GM12865 (cell line): ENCODE measurements around the gene GAD2.

ENCODE experiments used
- DNase-seq: peaks from one replicate; pipeline ENCODE4 v3.0.0; 2010; ENCODE audit warnings: low read depth
- H3K4me3 ChIP-seq: 2 replicates; pipeline ENCODE4 v1.5.1; 2011; ENCODE audit warnings: mild to moderate bottlenecking, low read depth, low read length, control low read depth
- TF ChIP-seq, protein P1 (sequence below): IDR thresholded peaks from 2 replicates; pipeline ENCODE4 v1.5.1; 2011; ENCODE audit warnings: low read length, control low read depth, low read depth, inconsistent platforms; ENCODE audit not compliant: insufficient read depth; ENCODE audit errors: missing control alignments

The GAD2 gene

DNA sequence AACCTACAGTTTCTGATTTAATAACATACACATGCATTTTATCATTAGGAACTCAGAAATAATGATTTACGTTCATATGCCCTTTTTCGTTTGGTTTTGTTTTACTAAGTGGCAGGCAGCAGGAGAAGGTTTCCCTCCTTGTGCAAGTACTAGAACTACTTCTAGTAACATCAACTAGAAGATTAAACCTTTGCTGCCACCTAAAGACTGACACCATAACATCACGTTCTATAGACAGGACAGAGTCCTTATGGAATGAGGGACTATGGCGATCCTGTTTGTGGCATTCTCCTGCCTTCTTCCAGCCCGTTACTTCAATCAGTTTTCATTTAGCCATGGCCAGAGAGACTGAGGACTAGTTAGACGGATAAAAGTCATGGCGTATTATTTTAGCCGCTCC, 53.2 kb downstream of the GAD2 start:
- H3K4me3 ChIP-seq: no peak overlapping the region
- DNase-seq: peak; percentile 27
- TF ChIP-seq, protein P1, sequence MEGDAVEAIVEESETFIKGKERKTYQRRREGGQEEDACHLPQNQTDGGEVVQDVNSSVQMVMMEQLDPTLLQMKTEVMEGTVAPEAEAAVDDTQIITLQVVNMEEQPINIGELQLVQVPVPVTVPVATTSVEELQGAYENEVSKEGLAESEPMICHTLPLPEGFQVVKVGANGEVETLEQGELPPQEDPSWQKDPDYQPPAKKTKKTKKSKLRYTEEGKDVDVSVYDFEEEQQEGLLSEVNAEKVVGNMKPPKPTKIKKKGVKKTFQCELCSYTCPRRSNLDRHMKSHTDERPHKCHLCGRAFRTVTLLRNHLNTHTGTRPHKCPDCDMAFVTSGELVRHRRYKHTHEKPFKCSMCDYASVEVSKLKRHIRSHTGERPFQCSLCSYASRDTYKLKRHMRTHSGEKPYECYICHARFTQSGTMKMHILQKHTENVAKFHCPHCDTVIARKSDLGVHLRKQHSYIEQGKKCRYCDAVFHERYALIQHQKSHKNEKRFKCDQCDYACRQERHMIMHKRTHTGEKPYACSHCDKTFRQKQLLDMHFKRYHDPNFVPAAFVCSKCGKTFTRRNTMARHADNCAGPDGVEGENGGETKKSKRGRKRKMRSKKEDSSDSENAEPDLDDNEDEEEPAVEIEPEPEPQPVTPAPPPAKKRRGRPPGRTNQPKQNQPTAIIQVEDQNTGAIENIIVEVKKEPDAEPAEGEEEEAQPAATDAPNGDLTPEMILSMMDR: peak; percentile 20

DNA sequence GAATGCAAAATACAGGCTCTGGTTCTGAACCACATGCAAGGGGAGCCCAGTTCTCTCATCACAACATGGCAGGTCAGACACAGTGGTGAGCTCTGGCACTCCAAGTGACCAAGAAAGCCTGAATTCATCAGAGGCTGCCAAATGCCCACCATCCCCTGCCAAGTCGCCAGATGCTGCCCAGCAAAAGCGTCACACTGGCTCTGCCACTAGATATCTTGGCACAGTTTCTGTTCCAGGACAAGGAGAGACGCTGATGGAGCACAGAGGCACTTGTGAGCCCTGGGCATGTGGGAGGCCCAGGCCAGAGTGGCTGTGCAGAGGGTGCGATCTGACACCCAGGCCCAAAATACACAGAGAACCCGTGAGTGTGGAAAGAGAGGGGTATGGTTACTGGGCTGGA, 57.8 kb downstream of the GAD2 start:
- DNase-seq: no peak
- H3K4me3 ChIP-seq: no peak overlapping the region
- TF ChIP-seq, protein P1: no peak

DNA sequence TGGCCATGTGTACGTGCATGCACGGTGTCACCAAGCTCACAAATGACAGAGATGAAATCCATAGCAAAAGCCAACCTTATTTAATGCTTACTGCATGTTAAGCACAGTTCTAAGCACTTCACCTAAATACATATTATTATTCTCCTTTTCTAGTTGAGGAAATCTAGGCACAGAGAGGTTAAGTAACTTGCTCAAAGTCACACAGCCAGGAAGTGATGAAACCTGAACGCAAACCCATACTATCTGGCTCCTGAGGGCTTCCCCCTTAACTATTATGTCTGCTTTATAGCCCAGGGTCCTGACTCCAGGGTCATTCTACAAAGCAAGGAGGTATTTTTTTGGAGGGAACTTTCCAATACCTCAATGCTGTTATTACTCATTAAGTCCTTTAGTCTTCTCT, 61.7 kb downstream of the GAD2 start:
- TF ChIP-seq, protein P1: no peak
- H3K4me3 ChIP-seq: no peak overlapping the region
- DNase-seq: no peak

DNA sequence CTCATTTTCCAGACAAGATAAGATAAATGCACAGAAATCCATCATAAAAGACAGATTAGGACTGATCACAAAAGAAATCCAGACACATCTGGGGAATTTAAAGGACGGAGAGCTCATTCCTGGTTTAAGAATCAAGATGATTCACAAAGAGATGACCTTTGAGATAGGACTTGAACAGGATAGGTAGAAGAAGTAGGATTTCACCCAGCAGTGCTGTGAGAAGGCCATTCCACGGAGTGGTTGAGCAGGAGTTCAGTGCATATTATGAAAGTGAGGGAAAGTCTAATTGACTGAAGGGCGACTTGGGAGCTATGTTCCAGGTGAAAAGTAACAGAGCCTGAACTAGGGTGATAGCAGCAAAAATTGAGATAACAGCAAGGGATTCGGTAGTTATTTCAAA, 73.7 kb downstream of the GAD2 start:
- TF ChIP-seq, protein P1: no peak
- no peak overlapping the region for H3K4me3 ChIP-seq
- DNase-seq: no peak

DNA sequence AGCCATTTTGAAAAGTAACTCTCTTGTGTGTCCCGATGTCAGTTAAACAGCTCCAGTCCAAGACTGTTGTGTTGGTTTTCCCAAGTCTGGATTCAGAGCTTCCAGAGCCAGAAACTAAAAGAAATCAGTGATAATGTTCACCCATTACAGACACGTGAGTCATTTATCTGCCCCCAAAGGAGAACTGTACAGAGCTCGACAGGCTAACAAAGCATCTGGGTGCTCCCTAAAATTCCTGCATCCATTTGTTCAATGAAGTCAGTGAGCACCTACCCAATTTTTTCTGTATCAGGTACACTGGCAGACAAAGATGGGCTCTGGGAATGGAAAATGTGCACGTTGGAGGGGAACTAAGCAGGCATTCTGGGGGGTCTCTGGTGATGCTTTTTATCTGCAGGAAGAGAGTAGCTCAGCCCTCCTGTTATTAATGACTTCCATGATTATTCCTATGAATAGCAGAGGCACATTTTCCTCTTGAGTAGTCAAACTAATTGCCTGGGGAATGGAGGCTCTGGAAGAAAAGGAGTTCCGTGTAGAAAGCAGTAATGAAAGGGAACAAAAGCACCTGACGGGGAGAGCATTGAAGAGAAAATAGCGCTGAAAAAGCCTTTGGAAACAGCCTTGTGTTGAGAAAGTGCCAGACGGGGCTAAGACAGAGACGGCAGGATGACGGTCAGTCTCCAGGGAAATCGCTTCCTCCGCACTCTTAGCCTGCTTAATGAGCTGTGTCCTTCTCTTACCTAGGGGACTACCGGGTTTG, 75.3 kb downstream of the GAD2 start:
- no peak for DNase-seq
- TF ChIP-seq, protein P1: no peak
- no peak overlapping the region for H3K4me3 ChIP-seq

DNA sequence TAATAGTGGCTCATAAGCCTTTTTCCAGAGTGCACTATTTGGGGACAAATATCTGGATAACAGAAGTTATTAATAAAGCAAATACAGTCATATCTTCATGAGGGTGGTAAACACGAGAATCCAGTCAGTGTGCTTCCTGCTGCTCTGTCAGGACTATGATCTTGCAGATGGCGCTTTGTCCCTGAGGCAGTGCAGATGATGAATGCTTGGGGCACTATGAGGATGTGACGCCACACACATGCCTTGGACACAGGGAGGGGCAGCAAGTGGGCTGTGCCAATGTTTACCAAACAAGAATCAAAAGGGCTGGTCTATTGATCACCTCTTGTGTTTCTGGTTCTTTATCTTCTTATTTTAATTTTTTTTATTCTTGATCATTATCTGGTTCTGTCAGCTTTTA, 79.8 kb downstream of the GAD2 start:
- TF ChIP-seq, protein P1: no peak
- H3K4me3 ChIP-seq: no peak overlapping the region
- DNase-seq: no peak

- TF ChIP-seq, protein P1: no peak
- H3K4me3 ChIP-seq: no peak overlapping the region
- no peak for DNase-seq
These were observed 83.4 kb downstream of the GAD2 start for GRCh38 chr10:26300001-26300400.
